Caco-2 (cell line): ENCODE measurements around the gene TTLL9. TPM values are rescaled to one million over a fixed set of nuclear protein-coding genes. Genes with fewer than 3 reads are reported as not detected.

ENCODE experiments used
- BruUV-seq: library from RNA; stranded (reverse); fragments of 400-500 nt; replicated peaks from 2 replicates; lab custom pipeline; 2021; lab: Mats Ljungman, UMichigan
- CTCF ChIA-PET: fragments of 300-600 bp; sonication (Branson Sonifier 250); formaldehyde crosslinking; loops from one replicate; lab custom pipeline; 2022; ENCODE audit warnings: antibody characterized with exemption; lab: Charles Lee
- POLR2A ChIA-PET: fragments of 300-600 bp; sonication (Branson Sonifier 250); formaldehyde crosslinking; loops from one replicate; lab custom pipeline; 2022; ENCODE audit warnings: antibody characterized with exemption; lab: Charles Lee
- DNase-seq, 2 experiments: peaks; one replicate each; pipeline versions ENCODE4 v3.0.0 to v3.0.0-alpha.2; 2020 to 2022
- H3K27me3 ChIP-seq: replicated peaks from 2 replicates; pipeline ENCODE4 v1.6.0; 2011; ENCODE audit warnings: low read length; ENCODE audit not compliant: control insufficient read depth, insufficient read depth
- H3K36me3 ChIP-seq: 2 replicates; pipeline ENCODE4 v1.5.1; 2011; ENCODE audit warnings: low read length; ENCODE audit not compliant: control insufficient read depth, insufficient read depth
- H3K4me1 ChIP-seq: fragments of 250-450 bp; sonication (Bioruptor Pico); 2 replicates; pipeline ENCODE4 v1.5.1; 2020; ENCODE audit warnings: mild to moderate bottlenecking
- H3K4me3 ChIP-seq: 2 replicates; pipeline ENCODE4 v1.5.1; 2011; ENCODE audit warnings: low read depth, mild to moderate bottlenecking, control low read depth, low read length
- H3K9me3 ChIP-seq: fragments of 250-450 bp; sonication (Bioruptor Pico); 2 replicates; pipeline ENCODE4 v1.5.1; 2020; ENCODE audit warnings: mild to moderate bottlenecking, moderate library complexity
- H3K27ac Mint-ChIP-seq: one replicate; pipeline ENCODE4 v1.8.0; 2022; ENCODE audit warnings: mixed read lengths; ENCODE audit not compliant: unreplicated experiment
- H3K27me3 Mint-ChIP-seq: one replicate; pipeline ENCODE4 v1.8.0; 2022; ENCODE audit warnings: mixed read lengths; ENCODE audit not compliant: insufficient read depth, unreplicated experiment
- H3K36me3 Mint-ChIP-seq: one replicate; pipeline ENCODE4 v1.8.0; 2022; ENCODE audit warnings: mild to moderate bottlenecking, mixed read lengths; ENCODE audit not compliant: insufficient read depth, unreplicated experiment
- H3K4me1 Mint-ChIP-seq: one replicate; pipeline ENCODE4 v1.8.0; 2022; ENCODE audit warnings: low read depth, mixed read lengths; ENCODE audit not compliant: unreplicated experiment
- H3K4me3 Mint-ChIP-seq: one replicate; pipeline ENCODE4 v1.8.0; 2022; ENCODE audit warnings: mild to moderate bottlenecking, moderate library complexity, mixed read lengths; ENCODE audit not compliant: unreplicated experiment
- H3K9me3 Mint-ChIP-seq: one replicate; pipeline ENCODE4 v1.8.0; 2022; ENCODE audit warnings: mixed read lengths; ENCODE audit not compliant: unreplicated experiment
- intact Hi-C: fragments of 100-400 bp; cut with micrococcal nuclease; formaldehyde crosslinking; loops from one replicate; pipeline ENCODE4 v1.10.0; 2022; ENCODE audit not compliant: unreplicated experiment
- total RNA-seq: library from RNA; stranded (reverse); gene quantifications from 2 replicates; pipeline ENCODE4 v1.2.3, GENCODE V29; 2022
- TF ChIP-seq, protein P1 (sequence below), 2 experiments: fragments of 200-600 bp in 1 of 2; IDR thresholded peaks; 1 replicate in 1 of 2; 2 replicates in 1 of 2; pipeline versions ENCODE4 v1.5.1 to v1.8.0; 2011 to 2022; ENCODE audit warnings: antibody characterized with exemption in 1 of 2, control low read depth in 1 of 2, inconsistent platforms in 1 of 2, low read depth in 1 of 2, low read length in 1 of 2, mild to moderate bottlenecking in 1 of 2, moderate library complexity in 1 of 2; ENCODE audit not compliant: insufficient read depth in 1 of 2, severe bottlenecking in 1 of 2, unreplicated experiment in 1 of 2

Gene TTLL9
- total RNA-seq, 1 experiment from 2014 or later = not detected

DNA sequence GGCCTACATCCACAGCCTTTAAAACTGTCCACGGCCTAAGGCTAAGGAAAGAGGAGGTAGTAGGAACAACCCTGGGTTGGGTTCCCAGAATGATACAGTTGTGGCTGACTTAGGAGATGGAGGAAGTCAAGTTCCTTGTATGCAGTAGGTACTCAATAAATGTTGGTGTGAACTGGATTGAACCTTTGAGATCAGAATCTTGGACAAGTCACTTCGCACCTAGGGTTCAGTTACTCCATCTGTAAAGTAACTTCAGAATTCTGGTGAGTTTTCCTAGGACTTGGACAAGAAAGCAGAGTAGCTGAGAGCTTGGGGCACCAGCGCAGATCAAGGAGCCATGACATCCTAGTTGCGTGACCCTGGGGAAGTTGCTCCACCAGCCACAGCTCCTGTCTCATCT, 106.6 kb downstream of the TTLL9 start:
- no peak overlapping the region for H3K4me3 ChIP-seq
- Mint-ChIP-seq H3K4me3 (no peak overlapping the region), H3K9me3 (no peaks in the 10 kb centered on the region), H3K36me3 (no peaks in the 10 kb centered on the region), H3K27ac (no peak overlapping the region), H3K27me3 (peaks cover 37% of the 10 kb centered on the region), H3K4me1 (no peaks in the 10 kb centered on the region)
- DNase-seq = no peak
- H3K9me3 ChIP-seq = no peaks in the 10 kb centered on the region
- TF ChIP-seq, protein P1, sequence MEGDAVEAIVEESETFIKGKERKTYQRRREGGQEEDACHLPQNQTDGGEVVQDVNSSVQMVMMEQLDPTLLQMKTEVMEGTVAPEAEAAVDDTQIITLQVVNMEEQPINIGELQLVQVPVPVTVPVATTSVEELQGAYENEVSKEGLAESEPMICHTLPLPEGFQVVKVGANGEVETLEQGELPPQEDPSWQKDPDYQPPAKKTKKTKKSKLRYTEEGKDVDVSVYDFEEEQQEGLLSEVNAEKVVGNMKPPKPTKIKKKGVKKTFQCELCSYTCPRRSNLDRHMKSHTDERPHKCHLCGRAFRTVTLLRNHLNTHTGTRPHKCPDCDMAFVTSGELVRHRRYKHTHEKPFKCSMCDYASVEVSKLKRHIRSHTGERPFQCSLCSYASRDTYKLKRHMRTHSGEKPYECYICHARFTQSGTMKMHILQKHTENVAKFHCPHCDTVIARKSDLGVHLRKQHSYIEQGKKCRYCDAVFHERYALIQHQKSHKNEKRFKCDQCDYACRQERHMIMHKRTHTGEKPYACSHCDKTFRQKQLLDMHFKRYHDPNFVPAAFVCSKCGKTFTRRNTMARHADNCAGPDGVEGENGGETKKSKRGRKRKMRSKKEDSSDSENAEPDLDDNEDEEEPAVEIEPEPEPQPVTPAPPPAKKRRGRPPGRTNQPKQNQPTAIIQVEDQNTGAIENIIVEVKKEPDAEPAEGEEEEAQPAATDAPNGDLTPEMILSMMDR (IDR thresholded peaks at IDR 0.05; ENCODE audit: insufficient read depth in 1 of 2, low read depth in 1 of 2, low read length in 1 of 2, severe bottlenecking in 1 of 2, unreplicated experiment in 1 of 2) = no peak
- H3K27me3 ChIP-seq = 0 out of 2 replicates have a peak, but pooled peaks cover 1% of the 10 kb centered on the region
- intact Hi-C loops = loop anchor here (5.0 kb wide), 1 partner anchor 115 kb away; no protein-coding TSS in a partner anchor
- CTCF ChIA-PET = interaction anchor here (0.9 kb wide), 1 partner anchor 366 kb away, joined by 3 read pairs; no protein-coding TSS in a partner anchor
- POLR2A ChIA-PET = no interaction called here
- 0 out of 2 replicates have a peak, but pooled peaks cover 6% of the 10 kb centered on the region for H3K4me1 ChIP-seq
- BruUV-seq = no TSS peak
- no peaks in the 10 kb centered on the region for H3K36me3 ChIP-seq

DNA sequence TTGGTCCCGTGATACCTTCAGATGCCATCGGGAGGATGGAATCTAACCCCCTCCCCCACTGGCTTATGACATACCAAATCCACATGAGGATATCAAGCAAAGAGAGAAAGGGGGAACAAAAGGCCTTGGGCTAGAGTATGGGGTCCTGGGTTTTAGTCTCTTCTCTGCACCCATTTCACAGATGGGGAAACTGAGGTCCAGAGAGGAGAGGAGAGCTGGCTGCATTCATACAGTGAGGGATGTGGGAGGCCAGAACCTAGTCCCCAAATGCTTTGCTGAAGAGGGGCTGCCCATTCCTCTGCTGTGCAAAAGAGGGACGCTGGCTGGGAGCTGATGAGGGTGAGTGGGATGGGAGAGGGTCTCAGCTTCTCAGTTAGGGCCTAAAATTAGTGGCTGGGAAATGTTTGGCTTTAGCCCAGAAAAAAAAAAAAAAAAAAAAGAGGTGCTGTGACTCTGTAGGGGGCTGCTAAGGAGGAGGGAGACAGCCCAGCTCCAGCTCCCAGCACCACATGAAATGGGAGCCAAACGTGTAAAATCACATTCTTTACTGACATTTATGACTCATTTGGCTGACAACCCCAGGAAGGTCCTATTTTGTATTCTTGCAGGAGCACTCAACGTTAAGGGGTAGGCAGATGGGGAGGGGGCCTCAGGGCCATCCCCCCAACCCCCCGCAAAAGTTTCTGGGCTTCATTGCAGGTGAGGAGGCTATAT, 109.4 kb downstream of the TTLL9 start:
- no peaks in the 10 kb centered on the region for H3K9me3 Mint-ChIP-seq
- H3K9me3 ChIP-seq = no peaks in the 10 kb centered on the region
- 0 out of 2 replicates have a peak, but pooled peaks cover 1% of the 10 kb centered on the region for H3K27me3 ChIP-seq
- intact Hi-C loops = loop anchor here (5.0 kb wide), 1 partner anchor 112 kb away; no protein-coding TSS in a partner anchor
- no TSS peak for BruUV-seq
- ChIA-PET CTCF (no interaction called here), POLR2A (no interaction called here)
- no peak overlapping the region for H3K4me3 Mint-ChIP-seq
- DNase-seq = no peak
- no peaks in the 10 kb centered on the region for H3K36me3 Mint-ChIP-seq
- H3K4me1 ChIP-seq = no peaks in the 10 kb centered on the region
- H3K27me3 Mint-ChIP-seq = peaks cover 37% of the 10 kb centered on the region
- no peaks in the 10 kb centered on the region for H3K4me1 Mint-ChIP-seq
- no peak overlapping the region for H3K27ac Mint-ChIP-seq
- TF ChIP-seq, protein P1 (IDR thresholded peaks at IDR 0.05; ENCODE audit: insufficient read depth in 1 of 2, low read depth in 1 of 2, low read length in 1 of 2, severe bottlenecking in 1 of 2, unreplicated experiment in 1 of 2) = no peak
- no peaks in the 10 kb centered on the region for H3K36me3 ChIP-seq
- no peak overlapping the region for H3K4me3 ChIP-seq

DNA sequence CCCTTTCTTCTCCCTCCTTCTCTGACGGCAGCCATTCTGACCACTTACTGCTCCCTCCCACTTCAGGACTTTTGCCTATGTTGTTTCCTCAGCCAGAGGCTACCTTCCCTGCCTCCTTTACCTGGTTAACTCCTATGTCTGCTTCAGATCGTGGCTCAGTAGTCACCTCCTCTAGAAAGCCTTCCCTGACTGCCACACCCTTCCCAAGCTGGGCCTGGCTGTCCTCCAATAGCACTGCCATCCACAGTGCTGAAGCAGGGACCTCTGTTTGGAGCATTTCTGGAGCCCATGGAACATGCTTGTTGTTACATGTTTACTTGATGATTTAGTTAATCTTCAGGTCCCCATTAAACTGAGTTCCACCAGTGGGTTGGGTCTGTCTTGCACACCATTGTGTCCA, 111.3 kb downstream of the TTLL9 start:
- H3K4me1 ChIP-seq = no peaks in the 10 kb centered on the region
- no peaks in the 10 kb centered on the region for H3K36me3 Mint-ChIP-seq
- no peak overlapping the region for H3K27ac Mint-ChIP-seq
- H3K36me3 ChIP-seq = no peaks in the 10 kb centered on the region
- H3K9me3 Mint-ChIP-seq = no peaks in the 10 kb centered on the region
- H3K27me3 ChIP-seq = 0 out of 2 replicates have a peak, but pooled peaks cover 1% of the 10 kb centered on the region
- H3K9me3 ChIP-seq = no peaks in the 10 kb centered on the region
- ChIA-PET POLR2A (no interaction called here), CTCF (interaction anchor here (1.1 kb wide), 1 partner anchor 36 kb away, joined by 4 read pairs; no protein-coding TSS in a partner anchor)
- H3K27me3 Mint-ChIP-seq = peaks cover 30% of the 10 kb centered on the region
- H3K4me3 Mint-ChIP-seq = no peak overlapping the region
- no peaks in the 10 kb centered on the region for H3K4me1 Mint-ChIP-seq
- no TSS peak for BruUV-seq
- TF ChIP-seq, protein P1 (IDR thresholded peaks at IDR 0.05; ENCODE audit: insufficient read depth in 1 of 2, low read depth in 1 of 2, low read length in 1 of 2, severe bottlenecking in 1 of 2, unreplicated experiment in 1 of 2) = no peak
- no peak overlapping the region for H3K4me3 ChIP-seq
- no peak for DNase-seq
- intact Hi-C loops = no loop called here
